GM18508 (cell line): ENCODE data around the gene FHOD1.

ENCODE experiments used
- ATAC-seq: cut with Tn5 transposase; IDR thresholded peaks from one replicate; pipeline ENCODE4 v1.9.1; 2021; ENCODE audit warnings: moderate number of reproducible peaks; ENCODE audit not compliant: insufficient read depth, unreplicated experiment

The FHOD1 gene

GRCh38 chr16:67194260-67194659, 53.0 kb downstream of the FHOD1 start:
- ATAC-seq: no peak

- no peak for ATAC-seq
Observed at GRCh38 chr16:67193536-67193935, 53.7 kb downstream of the FHOD1 start.

GRCh38 chr16:67192781-67193361, 54.4 kb downstream of the FHOD1 start:
- no peak for ATAC-seq

- peak; percentile 42 for ATAC-seq
Observed at GRCh38 chr16:67191995-67192681, 55.1 kb downstream of the FHOD1 start, which contains the start of gene E2F4. Gene E2F4, plus strand, starts transcription at chr16:67192155. Its CDS starts 73 bp downstream, at chr16:67192228.

- no peak for ATAC-seq
Observed at GRCh38 chr16:67191411-67191994, 55.8 kb downstream of the FHOD1 start.

GRCh38 chr16:67190448-67191399, 56.6 kb downstream of the FHOD1 start:
- ATAC-seq: no peak

GRCh38 chr16:67190041-67190440, 57.2 kb downstream of the FHOD1 start, which contains the start of gene EXOC3L1:
Gene EXOC3L1, minus strand, starts transcription at chr16:67190136. Its CDS starts 460 bp downstream, at chr16:67189676.
- no peak for ATAC-seq

- ATAC-seq: no peak
Observed at GRCh38 chr16:67188798-67189197, 58.5 kb downstream of the FHOD1 start.

GRCh38 chr16:67188323-67188722, 59.0 kb downstream of the FHOD1 start:
- ATAC-seq: no peak

- ATAC-seq: no peak
Observed at GRCh38 chr16:67187175-67187890, 59.9 kb downstream of the FHOD1 start.

GRCh38 chr16:67186550-67186950, 60.7 kb downstream of the FHOD1 start:
- ATAC-seq: no peak

- ATAC-seq: no peak
Observed at GRCh38 chr16:67185651-67186134, 61.6 kb downstream of the FHOD1 start.

- no peak for ATAC-seq
Observed at GRCh38 chr16:67184995-67185650, 62.2 kb downstream of the FHOD1 start.

GRCh38 chr16:67184453-67184994, 62.8 kb downstream of the FHOD1 start:
- no peak for ATAC-seq

- ATAC-seq: peak; percentile 81
Observed at GRCh38 chr16:67183627-67184452, 63.4 kb downstream of the FHOD1 start, which contains the start of gene MATCAP1. Gene MATCAP1, minus strand, starts transcription at chr16:67183963. Its CDS starts 3,353 bp downstream, at chr16:67180610.

- ATAC-seq: no peak
Observed at GRCh38 chr16:67183284-67183626, 64.0 kb downstream of the FHOD1 start.

- ATAC-seq: no peak
Observed at GRCh38 chr16:67182288-67182687, 65.0 kb downstream of the FHOD1 start.

- no peak for ATAC-seq
Observed at GRCh38 chr16:67181346-67181745, 65.9 kb downstream of the FHOD1 start.
